Stimulated activated CD8-positive, alpha-beta memory T cell treated with anti-CD3 and anti-CD28 coated beads, Interleukin-7, amount 100 ng/mL, for 24 hours (primary cell): Measurements from ENCODE around the gene FLNB.

Experiments used
- DNase-seq: peaks from one replicate; pipeline ENCODE4 v3.0.0-alpha.2; 2020; ENCODE audit warnings: low read depth

FLNB gene

DNA sequence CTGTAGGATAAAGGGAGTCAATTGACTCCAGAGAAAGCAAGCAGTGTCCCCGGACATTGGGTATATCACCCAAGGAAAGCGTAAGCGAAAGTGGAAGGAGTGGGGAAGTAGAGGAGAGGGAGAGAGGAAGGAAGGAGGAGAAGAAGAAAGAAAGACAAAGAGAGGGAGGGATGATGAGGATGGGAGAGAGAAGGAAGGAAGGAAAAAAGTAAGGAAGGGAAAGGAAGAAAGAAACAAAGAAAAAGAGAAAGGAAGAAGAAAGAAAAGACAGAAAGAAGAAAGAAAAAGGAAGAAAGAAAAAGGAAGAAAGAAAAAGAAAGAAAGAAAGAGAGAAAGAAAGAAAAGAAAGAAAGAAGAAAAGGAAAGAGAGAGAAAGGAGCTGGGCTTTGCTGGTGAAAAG lies 201.7 kb downstream of the FLNB start:
- no peak for DNase-seq

GRCh38 chr3:58210761-58211460 lies 202.7 kb downstream of the FLNB start, which contains the start of gene DNASE1L3:
Gene DNASE1L3, minus strand, starts transcription at chr3:58210972. Its CDS starts 66 bp downstream, at chr3:58210906.
- no peak for DNase-seq

GRCh38 chr3:58214484-58215316 lies 206.5 kb downstream of the FLNB start:
- no peak for DNase-seq

- DNase-seq: no peak
Measured at GRCh38 chr3:58215317-58216025, 207.2 kb downstream of the FLNB start.

DNA sequence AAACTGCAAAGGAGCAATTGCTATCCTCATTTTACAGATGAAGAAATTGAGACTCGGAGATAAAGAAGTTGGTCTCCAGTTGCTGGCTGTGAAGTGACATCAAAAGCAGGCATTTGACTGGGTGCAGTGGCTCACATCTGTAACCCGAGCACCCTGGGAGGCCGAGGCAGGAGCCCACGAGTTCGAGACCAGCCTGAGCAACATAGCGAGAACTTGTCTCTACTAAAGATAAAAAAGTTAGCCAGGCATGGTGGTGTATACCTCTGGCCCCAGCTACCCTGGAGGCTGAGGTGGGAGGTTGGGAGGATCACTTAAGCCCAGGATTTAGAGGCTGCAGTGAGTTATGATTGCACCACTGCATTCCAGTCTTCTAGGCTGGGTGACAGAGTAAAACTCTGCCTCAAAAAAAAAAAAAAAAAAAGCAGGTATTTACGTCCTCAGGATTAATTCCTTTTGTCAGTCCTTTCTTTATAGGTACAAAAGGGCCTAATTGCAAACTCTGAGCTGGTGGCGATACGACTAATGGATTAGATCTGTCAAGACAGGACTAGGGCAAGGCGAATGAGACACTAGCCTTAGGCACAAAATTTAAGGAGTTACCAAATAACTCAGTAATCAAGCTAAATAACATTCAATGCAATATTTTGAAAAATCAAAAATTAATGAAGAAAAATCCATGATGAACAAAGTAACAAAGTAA lies 208.4 kb downstream of the FLNB start:
- no peak for DNase-seq

DNA sequence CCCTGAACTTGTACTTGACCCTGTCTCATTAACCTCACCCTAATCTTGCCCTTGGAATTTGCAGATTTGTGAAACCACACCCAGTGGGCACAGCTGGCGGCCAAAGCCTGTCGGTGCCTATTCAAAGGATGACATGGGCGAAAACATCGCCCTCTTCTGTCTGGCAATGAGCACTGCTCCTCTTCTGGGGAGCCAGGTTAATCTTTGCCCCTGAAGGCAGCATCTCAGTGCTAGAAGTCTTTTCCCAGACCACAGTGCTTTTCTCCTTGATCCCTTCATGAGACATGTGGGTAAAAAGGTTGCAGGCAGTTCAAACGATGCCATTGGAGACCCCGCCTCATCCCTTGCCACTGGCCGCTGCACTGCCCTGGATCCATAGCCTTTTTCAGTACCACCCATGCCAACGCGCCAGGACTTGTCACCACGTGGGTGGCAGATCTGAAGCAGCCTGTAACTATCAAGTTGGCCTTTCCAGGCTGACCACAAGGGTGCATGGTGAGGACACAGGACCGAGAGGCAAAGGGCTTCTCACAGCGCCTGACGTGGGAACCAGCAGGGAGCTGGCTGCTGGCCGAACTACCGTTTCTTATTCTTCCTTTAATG lies 209.1 kb downstream of the FLNB start:
- DNase-seq: no peak

GRCh38 chr3:58218904-58219303 lies 210.7 kb downstream of the FLNB start:
- DNase-seq: no peak
